GM12878 (cell line): ENCODE data around the gene TTLL8. TPM values are rescaled to one million over a fixed set of nuclear protein-coding genes. Genes with fewer than 3 reads are reported as not detected.

Experiments used
- ATAC-seq: fragments of 200-7000 bp; cut with Tn5 transposase; 3 replicates; pipeline ENCODE4 v1.9.1; 2020; ENCODE audit warnings: mild to moderate bottlenecking, moderate library complexity
- BruUV-seq: library from RNA; stranded (reverse); fragments of 400-500 nt; replicated peaks from 2 replicates; lab custom pipeline; 2021; lab: Mats Ljungman, UMichigan
- CTCF ChIA-PET: fragments of 300-600 bp; sonication (Branson Sonifier 250); formaldehyde crosslinking; extraction: SDS; loops from one replicate; lab custom pipeline; 2021; ENCODE audit warnings: inconsistent platforms; lab: Yijun Ruan, JAX
- POLR2A ChIA-PET: fragments of 350-600 bp; formaldehyde crosslinking; extraction: SDS; loops from one replicate; lab custom pipeline; 2021; ENCODE audit warnings: inconsistent platforms; lab: Charles Lee
- RAD21 ChIA-PET: fragments of 300-600 bp; sonication (Branson Sonifier 250); formaldehyde crosslinking; loops from one replicate; lab custom pipeline; 2023; ENCODE audit warnings: antibody characterized with exemption; ENCODE audit not compliant: unreplicated experiment; lab: Charles Lee
- SMC1A ChIA-PET: fragments of 300-600 bp; sonication (Branson Sonifier 250); formaldehyde crosslinking; loops from one replicate; lab custom pipeline; 2023; ENCODE audit not compliant: unreplicated experiment, uncharacterized antibody; lab: Charles Lee
- DNase-seq: peaks from one replicate; pipeline ENCODE4 v3.0.0-alpha.2; 2011; ENCODE audit warnings: low read depth, low spot score
- FAIRE-seq: peaks from 3 replicates; lab custom pipeline; 2011; peaks lifted over from hg19 to GRCh38; lab: Jason Lieb, UNC
- H2AFZ ChIP-seq: 2 replicates; pipeline ENCODE4 v1.6.0; 2011; ENCODE audit warnings: low read depth, low read length, control low read depth; ENCODE audit not compliant: control insufficient read depth
- H3K27ac ChIP-seq: 2 replicates; pipeline ENCODE4 v1.5.1; 2011; ENCODE audit warnings: control low read depth; ENCODE audit not compliant: control insufficient read depth, insufficient read depth
- H3K27me3 ChIP-seq, 2 experiments: replicated peaks in 1 of 2; 2 replicates each; pipeline versions ENCODE4 v1.6.0 to v1.6.1; 2011; ENCODE audit warnings: low read length in 1 of 2; ENCODE audit not compliant: control insufficient read depth in 2 of 2, insufficient read depth in 2 of 2
- H3K36me3 ChIP-seq, 2 experiments: 2 replicates each; pipeline ENCODE4 v1.5.1; 2011; ENCODE audit warnings: low read length in 1 of 2; ENCODE audit not compliant: control insufficient read depth in 2 of 2, insufficient read depth in 2 of 2
- H3K4me1 ChIP-seq: 2 replicates; pipeline ENCODE4 v1.6.1; 2011; ENCODE audit warnings: mild to moderate bottlenecking, low read length, moderate library complexity, mixed read lengths; ENCODE audit not compliant: control insufficient read depth, insufficient read depth
- H3K4me2 ChIP-seq: 2 replicates; pipeline ENCODE4 v1.6.0; 2011; ENCODE audit warnings: control low read depth; ENCODE audit not compliant: control insufficient read depth, insufficient read depth
- H3K4me3 ChIP-seq: fragments of 200-600 bp; sonication (generic); 2 replicates; pipeline ENCODE4 v1.5.1; 2016
- H3K79me2 ChIP-seq: 2 replicates; pipeline ENCODE4 v1.6.0; 2011; ENCODE audit warnings: low read length; ENCODE audit not compliant: control insufficient read depth, insufficient read depth
- H3K9ac ChIP-seq: 2 replicates; pipeline ENCODE4 v1.8.0; 2011; ENCODE audit warnings: low read length, control low read depth, mixed read lengths; ENCODE audit not compliant: control insufficient read depth, insufficient read depth
- H3K9me3 ChIP-seq: replicated peaks from 3 replicates; pipeline ENCODE4 v1.5.1; 2011; ENCODE audit warnings: mild to moderate bottlenecking, low read length; ENCODE audit not compliant: control insufficient read depth, insufficient read depth
- H4K20me1 ChIP-seq: 2 replicates; pipeline ENCODE4 v1.6.0; 2011; ENCODE audit not compliant: control insufficient read depth, insufficient read depth
- BACH1 ChIP-seq: fragments of 450-650 bp; IDR thresholded peaks from 2 replicates; pipeline ENCODE4 v1.6.1; 2017; ENCODE audit warnings: mild to moderate bottlenecking, borderline replicate concordance
- CEBPB ChIP-seq, 2 experiments: fragments of 150-350 bp in 1 of 2; IDR thresholded peaks; 2 replicates each; pipeline ENCODE4 v1.6.1; 2012 to 2014; ENCODE audit warnings: low read depth in 2 of 2, low read length in 2 of 2, borderline replicate concordance in 1 of 2, inconsistent platforms in 1 of 2
- CREM ChIP-seq: IDR thresholded peaks from 2 replicates; pipeline ENCODE4 v1.6.1; 2014; ENCODE audit warnings: antibody characterized with exemption, low read depth
- HCFC1 ChIP-seq: fragments of 150-350 bp; IDR thresholded peaks from 2 replicates; pipeline ENCODE4 v1.6.1; 2014; ENCODE audit warnings: low read length
- NRF1 ChIP-seq: conservative IDR thresholded peaks from 2 replicates; pipeline ENCODE4 v1.6.1; 2011; ENCODE audit warnings: mild to moderate bottlenecking, low read depth, low read length, improper control_type of control experiment
- POLR2A ChIP-seq: IDR thresholded peaks from 2 replicates; pipeline ENCODE4 v1.6.1; 2011; ENCODE audit warnings: low read depth, mild to moderate bottlenecking, low read length
- SREBF1 ChIP-seq: IDR thresholded peaks from 2 replicates; pipeline ENCODE4 v1.6.1; 2012; ENCODE audit warnings: mild to moderate bottlenecking, low read length
- SUZ12 ChIP-seq: fragments of 200-600 bp; sonication (generic); IDR thresholded peaks from one replicate; pipeline ENCODE4 v1.6.1; 2018; ENCODE audit warnings: antibody characterized with exemption, mild to moderate bottlenecking; ENCODE audit not compliant: unreplicated experiment
- ZBTB33 ChIP-seq: fragments of 450-650 bp; IDR thresholded peaks from 2 replicates; pipeline ENCODE4 v1.6.1; 2017; ENCODE audit warnings: mild to moderate bottlenecking
- ZNF24 ChIP-seq: fragments of 450-650 bp; IDR thresholded peaks from 2 replicates; pipeline ENCODE4 v1.6.1; 2017; ENCODE audit warnings: antibody characterized with exemption, mild to moderate bottlenecking
- WGBS: methylation state at CpG from one replicate; pipeline ENCODE4 v1.1.6; 2016; ENCODE audit warnings: low lambda C conversion rate; ENCODE audit not compliant: insufficient replicate concordance, insufficient coverage; ENCODE audit errors: missing lambda C conversion rate; 5-methylcytosine and 5-hydroxymethylcytosine counted together
- in situ Hi-C: fragments of 300-500 bp; cut with MboI; formaldehyde crosslinking; loops from 9 replicates; pipeline ENCODE4 v1.14.3; 2018; ENCODE audit warnings: mixed read lengths
- intact Hi-C: fragments of 100-400 bp; cut with micrococcal nuclease; formaldehyde crosslinking; loops from one replicate; pipeline ENCODE4 v1.14.2; 2022; ENCODE audit not compliant: unreplicated experiment
- polyA plus RNA-seq, 11 experiments: library from polyadenylated mRNA; depleted of rRNA in 4 of 11; unstranded in 6 of 11; stranded (reverse) in 5 of 11; fragments of >200 nt; fragmentation: Nextera tagmentation in 4 of 11; fragmentation: Illumina TruSeq in 1 of 11; extraction: Ambion mirVana in 4 of 11; extraction: Trizol in 1 of 11; gene quantifications; 1 replicate in 1 of 11; 2 replicates in 10 of 11; pipeline versions ENCODE4 v1.2.1 to v1.2.3, GENCODE V29; 2011 to 2016; ENCODE audit warnings: inconsistent platforms in 2 of 11, missing spikeins in 2 of 11, low read depth in 1 of 11
- total RNA-seq, 4 experiments: library from RNA; depleted of rRNA in 3 of 4; stranded (reverse); fragments of >200 nt in 3 of 4; fragmentation: Illumina TruSeq in 1 of 4; extraction: Trizol in 1 of 4; gene quantifications; 2 replicates each; pipeline versions ENCODE4 v1.2.1 to v1.2.3, GENCODE V29; 2013 to 2021
- TF ChIP-seq, protein P1 (sequence below): IDR thresholded peaks from 2 replicates; pipeline ENCODE4 v1.6.1; 2012; ENCODE audit warnings: low read depth, low read length, improper control_type of control experiment

TTLL8 gene
- total and polyA plus RNA-seq, 10 of the 15 experiments (the other 5 are each of a cell fraction or from before 2014, with no cell fraction given), result not detected

DNA sequence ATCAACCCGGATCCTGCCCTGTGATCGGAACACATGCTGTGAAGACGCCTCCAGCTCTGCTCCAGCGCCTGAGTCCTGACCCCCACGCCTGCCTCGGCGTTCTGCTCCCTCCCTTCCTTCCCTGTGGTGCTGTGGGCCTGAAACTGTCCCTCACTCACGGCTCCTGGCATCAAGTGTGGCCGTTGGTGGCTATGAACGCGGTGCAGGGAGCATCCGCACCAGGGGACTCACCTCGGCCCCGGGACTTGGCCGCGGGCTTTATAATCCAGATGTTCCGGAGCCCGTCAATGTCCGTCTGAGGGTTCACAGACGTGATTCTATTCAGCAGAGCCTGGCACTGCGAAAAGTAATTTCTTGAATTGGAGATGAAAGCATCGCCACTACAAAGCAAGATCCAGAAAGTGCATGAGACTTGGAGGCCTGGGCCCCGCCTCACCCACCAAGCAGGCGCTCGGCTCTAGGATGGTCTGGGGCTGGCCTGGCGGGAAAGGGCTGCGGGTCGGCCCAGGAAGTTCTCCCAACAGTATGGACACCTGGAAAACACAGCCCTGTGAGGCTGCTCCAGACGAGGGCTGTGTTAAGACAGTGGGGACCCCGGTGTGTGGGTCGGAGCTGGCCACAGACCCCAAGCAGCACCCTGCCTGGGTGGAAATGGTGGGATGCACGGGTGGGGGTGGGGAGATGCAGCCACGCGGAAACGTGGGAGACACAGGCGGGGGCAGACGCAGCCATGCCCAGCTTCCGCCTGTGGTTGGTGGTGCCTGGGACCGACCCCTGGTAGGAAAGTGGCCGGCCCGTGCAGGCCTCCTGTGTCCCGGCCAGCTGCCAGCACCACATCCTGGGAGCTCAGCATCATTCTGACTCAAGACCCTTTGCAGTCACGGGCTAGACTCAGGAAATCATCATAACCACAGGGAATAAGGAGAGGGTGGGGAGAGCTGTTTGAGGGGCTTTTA is 23.7 kb downstream of the TTLL8 start (continued):
- TF ChIP-seq HCFC1 (no peak), POLR2A (no peak)

DNA sequence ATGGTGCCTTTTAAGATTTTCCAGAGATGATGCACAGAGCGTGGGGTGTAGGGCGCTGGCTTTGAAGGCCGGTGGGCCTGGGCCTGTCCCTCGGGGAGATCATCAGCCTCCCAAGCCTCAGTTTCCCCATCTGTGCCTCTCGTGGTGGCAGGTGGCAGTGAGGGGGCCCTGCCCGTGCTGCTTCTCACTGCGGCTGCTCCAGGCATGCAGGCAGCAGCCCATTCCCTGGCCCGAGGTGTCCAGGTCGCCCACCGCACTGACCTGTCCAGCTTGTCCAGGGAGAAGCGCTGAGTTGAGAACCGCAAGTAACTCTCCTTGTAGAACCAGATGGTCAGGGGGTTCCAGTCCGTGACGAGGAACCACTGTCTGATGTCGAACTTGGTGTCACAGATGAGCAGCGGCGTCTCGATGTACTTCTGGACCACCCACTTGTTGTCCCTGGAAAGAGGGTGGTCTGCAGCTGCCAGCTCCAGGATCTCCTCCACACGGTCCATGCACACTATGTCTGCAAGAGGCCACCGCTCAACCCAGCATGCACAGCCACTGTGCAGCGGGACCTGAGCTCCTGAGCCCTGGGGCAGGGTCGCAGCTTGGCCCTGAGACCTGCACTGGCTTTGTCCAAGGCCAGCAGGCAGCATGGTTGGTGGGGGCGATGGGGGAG is 25.0 kb downstream of the TTLL8 start:
- BruUV-seq, result no TSS peak
- intact Hi-C loops (no loop called here), in situ Hi-C loops (loop anchor here (5.0 to 25.0 kb wide), 2 partner anchors 101 to 696 kb away; no protein-coding TSS in a partner anchor)
- no peaks in the 10 kb centered on the region for H3K79me2 ChIP-seq
- H2AFZ ChIP-seq, result no peak overlapping the region
- ChIA-PET SMC1A (no interaction called here), CTCF (interaction anchor here (3.9 to 4.5 kb wide), 2 partner anchors 39 to 102 kb away, joined by 47 to 79 read pairs; no protein-coding TSS in a partner anchor), POLR2A (no interaction called here), RAD21 (interaction anchor here (0.9 kb wide), 1 partner anchor 73 kb away, joined by 4 read pairs; no protein-coding TSS in a partner anchor)
- H4K20me1 ChIP-seq, result no peaks in the 10 kb centered on the region
- WGBS, result 67% methylated on average over 23 of the region's 23 CpGs
- H3K9ac ChIP-seq, result no peak overlapping the region
- no peak overlapping the region for H3K4me2 ChIP-seq
- no peak overlapping the region for H3K27ac ChIP-seq
- H3K36me3 ChIP-seq, result no peaks in the 10 kb centered on the region
- DNase-seq (no peak), ATAC-seq (no peak), FAIRE-seq (no peak)
- TF ChIP-seq BACH1 (no peak), ZBTB33 (no peak), HCFC1 (no peak), CEBPB (IDR thresholded peaks at IDR 0.05; ENCODE audit: borderline replicate concordance in 1 of 2, low read depth in 2 of 2, low read length in 2 of 2) (no peak), SREBF1 (no peak), SUZ12 (no peak), CREM (no peak), NRF1 (no peak), ZNF24 (no peak)
- TF ChIP-seq, protein P1, sequence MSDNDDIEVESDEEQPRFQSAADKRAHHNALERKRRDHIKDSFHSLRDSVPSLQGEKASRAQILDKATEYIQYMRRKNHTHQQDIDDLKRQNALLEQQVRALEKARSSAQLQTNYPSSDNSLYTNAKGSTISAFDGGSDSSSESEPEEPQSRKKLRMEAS, result no peak
- H3K27me3 ChIP-seq, result peaks cover 0 to 4% of the 10 kb centered on the region in 2 experiments; a peak in 1 of 4 replicates
- peaks cover 6% of the 10 kb centered on the region; the same call in 1 of the 2 replicates for H3K4me1 ChIP-seq
- H3K4me3 ChIP-seq, result no peak overlapping the region
- H3K9me3 ChIP-seq, result no peaks in the 10 kb centered on the region
